Measurements from ENCODE around the gene ACAT2.
"Not testable (repeated sequence)": the region's sequence is repeated elsewhere in the genome, so short reads cannot be mapped to it uniquely, and the experiment has no call there.

The ACAT2 gene

GRCh38 chr6:159761873-159762680 lies at the start of gene ACAT2:
TSS of gene ACAT2 (plus strand) at chr6:159762045. CDS start at chr6:159762088, 43 bp downstream.
- DNase-seq, result peak; percentile 95

GRCh38 chr6:159712389-159712788 lies 49.5 kb upstream of the ACAT2 start:
- not testable (repeated sequence) for DNase-seq

GRCh38 chr6:159713984-159714383 lies 47.9 kb upstream of the ACAT2 start:
- no peak for DNase-seq

- DNase-seq, result no peak
Observed at GRCh38 chr6:159714404-159714803, 47.4 kb upstream of the ACAT2 start.

GRCh38 chr6:159715166-159715565 lies 46.7 kb upstream of the ACAT2 start:
- DNase-seq, result no peak

GRCh38 chr6:159715605-159716004 lies 46.2 kb upstream of the ACAT2 start:
- no peak for DNase-seq

GRCh38 chr6:159716247-159717096 lies 45.4 kb upstream of the ACAT2 start:
- DNase-seq, result no peak

- DNase-seq, result no peak
Observed at GRCh38 chr6:159718634-159719033, 43.2 kb upstream of the ACAT2 start.

- no peak for DNase-seq
Observed at GRCh38 chr6:159719287-159719686, 42.6 kb upstream of the ACAT2 start.

- DNase-seq, result peak; percentile 34
Observed at GRCh38 chr6:159720708-159721107, 41.1 kb upstream of the ACAT2 start.

GRCh38 chr6:159721981-159722380 lies 39.9 kb upstream of the ACAT2 start:
- DNase-seq, result not testable (repeated sequence)

GRCh38 chr6:159722655-159723054 lies 39.2 kb upstream of the ACAT2 start:
- DNase-seq, result no peak

- no peak for DNase-seq
Observed at GRCh38 chr6:159723259-159723658, 38.6 kb upstream of the ACAT2 start.

- no peak for DNase-seq
Observed at GRCh38 chr6:159724778-159725177, 37.1 kb upstream of the ACAT2 start.

GRCh38 chr6:159725208-159725607 lies 36.6 kb upstream of the ACAT2 start:
- not testable (repeated sequence) for DNase-seq

- DNase-seq, result no peak
Observed at GRCh38 chr6:159726255-159726917, 35.5 kb upstream of the ACAT2 start.

GRCh38 chr6:159726918-159727716 lies 34.7 kb upstream of the ACAT2 start, which contains the start of gene WTAP:
TSS of gene WTAP (plus strand) at chr6:159727506. CDS start at chr6:159736266, 8,760 bp downstream.
- peak; percentile 97 for DNase-seq

- no peak for DNase-seq
Observed at GRCh38 chr6:159727717-159728445, 34.0 kb upstream of the ACAT2 start.

- peak; percentile 15 for DNase-seq
Observed at GRCh38 chr6:159728531-159728964, 33.3 kb upstream of the ACAT2 start.

GRCh38 chr6:159729598-159730331 lies 32.1 kb upstream of the ACAT2 start:
- DNase-seq, result no peak

- DNase-seq, result no peak
Observed at GRCh38 chr6:159730332-159730676, 31.5 kb upstream of the ACAT2 start.

Data from activated CD4-positive, alpha-beta T cell treated with anti-CD3 and anti-CD28 coated beads for 48 hours (primary cell).